Activated naive CD8-positive, alpha-beta T cell treated with anti-CD3 and anti-CD28 coated beads, Interleukin-2, amount 10 ng/mL, durations not matched to agents 7 days and 5 days (primary cell): ENCODE measurements around the gene QSOX2. TPM values are rescaled to one million over a fixed set of nuclear protein-coding genes. Genes with fewer than 3 reads are reported as not detected.
A peak's percentile ranks its signal among the peaks of the same experiment; 100 is the strongest.

Experiments used
- ATAC-seq: fragments of 150-1000 bp; cut with Tn5 transposase; one replicate; pipeline ENCODE4 v1.10.0; 2021; ENCODE audit warnings: low read depth, moderate library complexity
- POLR2A ChIA-PET: fragments of 350-600 bp; sonication (Branson Sonifier 250); formaldehyde crosslinking; loops from one replicate; lab custom pipeline; 2021; ENCODE audit warnings: antibody characterized with exemption; lab: Charles Lee
- DNase-seq: peaks from one replicate; pipeline ENCODE4 v3.0.0; 2021
- H3K27ac Mint-ChIP-seq: one replicate; pipeline ENCODE4 v1.8.0; 2022; ENCODE audit warnings: mild to moderate bottlenecking, mixed read lengths
- H3K27me3 Mint-ChIP-seq: one replicate; pipeline ENCODE4 v1.8.0; 2022; ENCODE audit warnings: mild to moderate bottlenecking, moderate library complexity, mixed read lengths
- H3K36me3 Mint-ChIP-seq: one replicate; pipeline ENCODE4 v1.8.0; 2021; ENCODE audit warnings: mild to moderate bottlenecking, mixed read lengths
- H3K4me1 Mint-ChIP-seq: one replicate; pipeline ENCODE4 v1.8.0; 2021; ENCODE audit warnings: mixed read lengths
- H3K4me3 Mint-ChIP-seq: one replicate; pipeline ENCODE4 v1.8.0; 2022; ENCODE audit warnings: mild to moderate bottlenecking, moderate library complexity, mixed read lengths
- H3K9me3 Mint-ChIP-seq: one replicate; pipeline ENCODE4 v1.8.0; 2021; ENCODE audit warnings: mixed read lengths
- total RNA-seq, 2 experiments: library from RNA; stranded (reverse); gene quantifications; one replicate each; pipeline ENCODE4 v1.2.3, GENCODE V29; 2021

QSOX2 gene
- 10 to 100 TPM; 12.4 to 12.8 TPM for total RNA-seq

DNA sequence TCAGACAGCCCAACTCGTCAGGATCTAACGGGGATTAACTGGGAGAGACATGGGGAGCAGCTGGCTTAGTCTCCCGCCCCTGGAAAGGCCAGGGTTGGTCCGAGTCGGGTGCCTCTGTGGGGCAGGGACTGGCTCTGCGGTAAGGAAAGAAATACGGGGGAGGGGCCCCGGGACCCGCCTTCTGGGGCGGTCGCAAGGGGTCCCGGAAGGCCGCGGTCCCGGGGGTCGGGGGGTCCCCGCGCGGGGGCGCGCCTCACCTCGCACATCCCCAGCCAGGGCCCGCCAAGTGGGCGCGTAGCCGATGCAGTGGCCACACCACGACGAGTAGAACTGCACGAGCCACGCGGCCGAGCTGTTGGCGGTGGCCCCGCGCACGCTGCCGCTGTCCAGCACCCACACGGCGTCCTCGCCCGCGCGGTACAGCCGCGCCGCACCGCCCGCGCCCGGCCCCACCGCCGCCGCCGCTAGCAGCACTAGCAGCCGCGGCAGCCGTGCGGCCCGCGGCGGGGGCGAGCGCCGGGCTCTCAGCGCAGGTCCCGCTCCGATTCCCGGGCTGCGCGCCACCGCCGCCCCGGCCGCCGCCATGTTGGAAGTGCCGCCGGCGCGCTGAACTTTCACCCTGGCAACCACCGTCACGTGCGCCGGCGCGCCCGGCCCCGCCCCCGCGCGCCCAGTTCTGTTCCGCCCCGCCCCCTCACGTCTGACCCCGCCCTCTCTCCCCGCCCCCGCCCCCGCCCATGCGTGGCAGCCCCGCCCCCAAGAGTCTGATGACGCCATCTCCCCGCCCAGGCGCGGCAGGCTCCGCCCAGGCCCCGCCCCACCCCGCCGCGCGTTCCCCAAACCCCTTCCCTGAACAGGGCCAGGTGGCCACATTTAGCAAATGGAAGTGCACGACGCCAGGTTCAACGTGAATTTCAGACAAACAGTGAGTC lies at the start of gene QSOX2:
QSOX2 (minus strand) TSS at position 594 of the 932 bp plus-strand sequence; CDS start at position 585, 9 bp downstream.
- peak; percentile 68 for ATAC-seq

DNA sequence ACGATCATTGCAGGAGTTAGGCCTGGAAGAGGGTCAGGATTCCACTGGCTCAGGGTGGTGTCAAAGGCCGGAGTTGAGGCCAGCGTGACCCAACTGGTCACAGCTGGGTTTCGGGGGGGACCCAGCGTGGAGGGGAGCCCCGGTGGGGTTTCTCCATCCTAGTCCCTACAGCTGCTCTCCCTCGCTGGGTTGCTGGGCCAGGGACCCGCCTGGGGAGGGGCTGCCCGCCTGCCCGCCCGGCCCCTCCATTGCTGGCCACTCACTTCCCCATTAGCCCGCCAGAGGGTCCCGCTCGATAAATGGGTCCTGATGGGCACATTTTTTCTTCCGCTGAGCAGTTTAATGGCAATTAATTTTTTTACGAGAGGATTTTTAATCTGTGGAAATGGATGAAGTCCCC lies 49.4 kb upstream of the QSOX2 start:
- POLR2A ChIA-PET = no interaction called here
- ATAC-seq = no peak
- no peak overlapping the region for H3K27ac Mint-ChIP-seq
- DNase-seq = no peak
- H3K4me3 Mint-ChIP-seq = no peak overlapping the region
- no peaks in the 10 kb centered on the region for H3K36me3 Mint-ChIP-seq
- H3K9me3 Mint-ChIP-seq = no peaks in the 10 kb centered on the region
- no peaks in the 10 kb centered on the region for H3K27me3 Mint-ChIP-seq
- no peaks in the 10 kb centered on the region for H3K4me1 Mint-ChIP-seq

More for the DNA sequence above, at the start of gene QSOX2:
- H3K9me3 Mint-ChIP-seq = no peaks in the 10 kb centered on the region
- POLR2A ChIA-PET = interaction anchor here (0.7 kb wide), 1 partner anchor 23 kb away, joined by 3 read pairs; no protein-coding TSS in a partner anchor
- peaks cover 26% of the 10 kb centered on the region for H3K4me1 Mint-ChIP-seq
- H3K27ac Mint-ChIP-seq = peak within 1 kb of the TSS; percentile 80
- peak within 1 kb of the TSS; percentile 91 for H3K4me3 Mint-ChIP-seq
- no peaks in the 10 kb centered on the region for H3K36me3 Mint-ChIP-seq
- DNase-seq = peak; percentile 91
- peaks cover 3% of the 10 kb centered on the region for H3K27me3 Mint-ChIP-seq

DNA sequence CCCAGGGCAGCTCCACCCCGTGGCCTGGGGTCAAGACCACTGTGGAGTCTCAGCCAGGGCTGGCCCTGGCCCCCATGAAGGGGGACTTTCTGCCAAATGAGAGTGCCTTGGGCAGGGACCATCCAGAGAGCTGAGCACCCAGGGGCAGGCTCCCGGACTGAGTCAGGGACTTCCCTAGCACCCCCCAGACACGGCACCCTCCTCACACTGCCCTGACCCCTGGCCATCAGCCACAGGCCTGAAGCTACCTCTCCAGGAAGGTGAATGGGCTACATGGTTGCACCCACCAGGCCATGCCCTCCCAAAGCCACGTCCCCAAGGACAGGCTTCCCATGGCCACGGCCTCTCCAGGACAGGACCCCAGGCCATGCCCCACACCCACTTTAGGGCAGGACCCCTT lies 48.8 kb upstream of the QSOX2 start:
- Mint-ChIP-seq H3K4me3 (no peak overlapping the region), H3K4me1 (no peaks in the 10 kb centered on the region), H3K27me3 (no peaks in the 10 kb centered on the region), H3K27ac (no peak overlapping the region), H3K9me3 (no peaks in the 10 kb centered on the region), H3K36me3 (no peaks in the 10 kb centered on the region)
- POLR2A ChIA-PET = no interaction called here
- DNase-seq (no peak), ATAC-seq (no peak)

DNA sequence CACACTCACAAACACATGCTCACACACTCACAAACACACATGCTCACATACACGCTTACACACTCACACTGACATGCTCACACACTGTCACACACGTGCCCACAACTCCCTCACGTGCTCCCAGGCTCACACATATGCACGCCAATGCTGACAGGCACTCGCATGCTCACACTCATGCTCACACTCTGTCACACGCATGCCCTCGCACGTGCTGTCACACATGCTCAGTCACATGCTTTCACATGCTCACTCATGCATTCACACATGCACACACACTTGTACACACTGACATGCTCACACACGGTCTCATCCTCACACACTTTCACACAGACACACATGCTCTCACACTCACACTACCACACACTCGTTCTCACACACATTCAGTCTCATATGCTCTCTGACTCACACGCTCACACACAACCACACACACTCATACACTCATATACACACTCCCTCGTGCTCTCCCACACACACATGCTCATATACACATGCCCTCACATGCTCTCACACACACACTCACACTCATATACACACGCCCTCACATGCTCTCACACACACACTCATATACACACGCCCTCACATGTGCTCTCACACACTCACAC lies 48.0 kb upstream of the QSOX2 start:
- Mint-ChIP-seq H3K36me3 (no peaks in the 10 kb centered on the region), H3K27ac (no peak overlapping the region), H3K27me3 (no peaks in the 10 kb centered on the region), H3K9me3 (no peaks in the 10 kb centered on the region), H3K4me3 (no peak overlapping the region), H3K4me1 (no peaks in the 10 kb centered on the region)
- POLR2A ChIA-PET = no interaction called here
- DNase-seq = no peak
- ATAC-seq = no peak

DNA sequence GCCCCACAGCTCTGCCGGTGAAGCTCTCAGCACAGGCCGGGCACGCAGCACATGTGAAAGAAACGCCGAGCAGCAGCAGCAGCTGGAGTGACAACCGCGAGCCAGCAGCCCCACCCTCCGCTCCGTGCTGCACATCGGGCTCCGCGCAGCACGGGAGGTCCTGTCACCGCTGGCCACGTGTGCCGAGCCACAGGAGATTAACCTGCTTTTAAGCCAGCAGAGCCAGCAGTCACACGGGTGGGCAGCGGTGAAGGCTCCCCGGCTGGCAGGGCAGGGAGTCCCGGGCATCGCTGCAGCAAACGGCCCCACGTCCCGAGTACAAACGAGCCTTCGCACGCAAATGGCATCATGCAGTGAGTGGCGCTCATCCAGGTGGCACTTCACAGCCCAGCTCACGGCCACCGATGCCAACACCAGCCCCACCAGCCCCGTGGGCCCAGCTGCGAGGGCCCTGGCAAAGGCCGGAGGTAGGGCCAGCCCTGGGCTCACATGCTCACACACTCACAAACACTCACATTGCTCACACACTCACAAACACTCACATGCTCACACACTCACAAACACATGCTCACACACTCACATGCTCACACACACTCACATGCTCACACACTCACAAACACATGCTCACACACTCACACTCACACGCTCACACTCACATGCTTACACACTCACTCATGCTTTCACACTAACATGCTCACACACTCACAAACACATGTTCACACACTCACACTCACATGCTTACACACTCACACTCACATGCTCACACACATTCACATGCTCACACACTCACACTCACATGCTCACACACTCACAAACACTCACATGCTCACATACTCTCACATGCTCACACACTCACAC lies 47.2 kb upstream of the QSOX2 start:
- ATAC-seq (no peak), DNase-seq (no peak)
- Mint-ChIP-seq H3K4me1 (no peaks in the 10 kb centered on the region), H3K27me3 (no peaks in the 10 kb centered on the region), H3K27ac (no peak overlapping the region), H3K36me3 (no peaks in the 10 kb centered on the region), H3K9me3 (no peaks in the 10 kb centered on the region), H3K4me3 (no peak overlapping the region)
- POLR2A ChIA-PET = no interaction called here

GRCh38 chr9:136292026-136292538 lies 46.5 kb upstream of the QSOX2 start:
- POLR2A ChIA-PET = no interaction called here
- no peaks in the 10 kb centered on the region for H3K9me3 Mint-ChIP-seq
- H3K27ac Mint-ChIP-seq = no peak overlapping the region

GRCh38 chr9:136291306-136292025 lies 45.9 kb upstream of the QSOX2 start:
- ATAC-seq = no peak
- H3K4me3 Mint-ChIP-seq = no peak overlapping the region
- no peaks in the 10 kb centered on the region for H3K9me3 Mint-ChIP-seq
- no peaks in the 10 kb centered on the region for H3K4me1 Mint-ChIP-seq
- DNase-seq = no peak
- POLR2A ChIA-PET = no interaction called here
- no peak overlapping the region for H3K27ac Mint-ChIP-seq
- H3K36me3 Mint-ChIP-seq = no peaks in the 10 kb centered on the region
- no peaks in the 10 kb centered on the region for H3K27me3 Mint-ChIP-seq

More at GRCh38 chr9:136292026-136292538, 46.5 kb upstream of the QSOX2 start:
- DNase-seq (no peak), ATAC-seq (no peak)
- no peaks in the 10 kb centered on the region for H3K27me3 Mint-ChIP-seq
- no peaks in the 10 kb centered on the region for H3K4me1 Mint-ChIP-seq
- no peak overlapping the region for H3K4me3 Mint-ChIP-seq
- H3K36me3 Mint-ChIP-seq = no peaks in the 10 kb centered on the region

- H3K36me3 Mint-ChIP-seq = no peaks in the 10 kb centered on the region
- H3K27me3 Mint-ChIP-seq = no peaks in the 10 kb centered on the region
- POLR2A ChIA-PET = no interaction called here
- H3K27ac Mint-ChIP-seq = no peak overlapping the region
- DNase-seq (no peak), ATAC-seq (no peak)
- H3K4me1 Mint-ChIP-seq = no peaks in the 10 kb centered on the region
- H3K9me3 Mint-ChIP-seq = no peaks in the 10 kb centered on the region
- H3K4me3 Mint-ChIP-seq = no peak overlapping the region
Observed at GRCh38 chr9:136290508-136291000, 44.9 kb upstream of the QSOX2 start.

DNA sequence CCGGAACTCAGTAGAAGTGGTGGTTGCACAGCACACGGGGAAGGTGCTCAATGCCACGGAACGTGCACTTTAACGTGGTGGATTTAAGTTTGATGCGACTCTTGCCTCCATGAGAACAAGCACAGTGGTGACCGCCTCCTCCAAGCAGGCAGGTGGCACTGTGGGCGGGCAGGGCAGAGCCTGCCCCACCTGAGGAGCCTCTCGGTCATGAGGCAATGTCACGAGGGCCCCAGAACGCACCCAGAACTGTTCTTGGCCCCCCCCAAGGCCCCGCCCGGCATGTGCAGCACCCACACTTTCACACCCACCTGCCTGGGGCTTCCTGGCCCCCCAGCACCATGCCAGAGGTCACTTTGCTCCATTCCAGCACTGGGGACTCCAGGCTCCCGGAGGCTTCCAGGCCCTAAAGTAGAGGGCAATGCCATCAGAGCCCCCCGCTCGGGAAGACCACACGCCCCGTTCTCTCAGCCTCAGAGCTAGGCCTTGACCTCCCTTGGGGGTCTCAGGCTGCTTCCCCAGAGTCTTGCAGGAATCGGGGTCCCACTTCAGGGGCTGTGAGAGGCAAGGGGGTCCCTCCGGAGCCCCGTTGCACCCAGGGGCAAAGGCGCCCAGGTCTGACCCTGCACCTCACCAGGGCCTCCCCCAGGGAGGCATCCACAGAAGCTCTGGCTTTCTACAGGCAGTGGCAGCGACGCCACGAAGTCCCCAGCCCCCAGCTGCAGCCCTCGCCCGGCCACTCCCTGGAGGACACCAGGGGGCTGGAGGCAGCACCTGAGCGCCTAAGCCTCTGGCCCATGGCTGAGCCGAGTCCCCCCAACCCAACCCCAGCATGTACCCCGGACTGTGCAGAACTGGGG lies 44.3 kb upstream of the QSOX2 start:
- H3K27me3 Mint-ChIP-seq = no peaks in the 10 kb centered on the region
- POLR2A ChIA-PET = no interaction called here
- H3K36me3 Mint-ChIP-seq = no peaks in the 10 kb centered on the region
- ATAC-seq (no peak), DNase-seq (no peak)
- H3K27ac Mint-ChIP-seq = no peak overlapping the region
- no peaks in the 10 kb centered on the region for H3K4me1 Mint-ChIP-seq
- H3K9me3 Mint-ChIP-seq = no peaks in the 10 kb centered on the region
- no peak overlapping the region for H3K4me3 Mint-ChIP-seq

DNA sequence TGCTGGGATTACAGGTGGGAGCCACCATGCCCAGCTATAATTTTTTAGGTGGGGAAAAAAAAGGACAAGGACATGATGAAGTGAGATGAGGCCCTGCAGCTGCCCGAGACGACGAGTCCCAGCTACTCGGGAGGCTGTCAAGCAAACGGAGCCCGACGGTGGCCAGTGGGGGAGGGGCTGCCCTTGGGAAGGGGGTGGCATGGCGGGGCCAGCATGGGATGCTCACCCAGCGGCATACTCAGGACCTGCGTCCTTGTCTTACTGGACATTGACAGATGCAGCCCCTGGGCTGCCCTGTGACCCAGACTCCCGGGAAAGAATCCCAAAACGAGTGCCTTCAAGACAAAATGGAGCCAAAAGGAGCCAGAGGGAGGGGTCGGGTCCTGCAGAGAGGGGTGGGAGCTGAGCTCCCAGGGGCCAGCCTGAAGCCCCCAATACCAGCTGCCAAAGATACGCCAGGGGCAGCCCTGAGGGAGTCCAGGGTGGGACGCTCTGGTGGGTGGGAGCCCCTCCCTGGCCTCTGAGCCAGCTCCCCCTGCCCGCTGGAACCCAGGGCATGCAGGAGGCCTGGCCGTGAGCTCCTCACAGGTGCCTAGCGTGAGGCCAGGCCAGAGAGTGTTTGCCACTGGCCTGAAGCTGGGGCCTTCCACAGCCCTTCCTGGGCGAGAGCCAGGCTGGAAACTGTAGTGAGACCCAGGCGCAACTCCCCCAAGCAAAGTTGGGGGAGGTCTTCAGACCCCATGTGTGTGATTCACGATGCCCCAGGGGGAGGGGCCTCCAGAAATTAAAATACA lies 42.5 kb upstream of the QSOX2 start:
- H3K27ac Mint-ChIP-seq = no peak overlapping the region
- H3K4me3 Mint-ChIP-seq = no peak overlapping the region
- no peak for ATAC-seq
- H3K4me1 Mint-ChIP-seq = no peaks in the 10 kb centered on the region
- POLR2A ChIA-PET = no interaction called here
- DNase-seq = no peak
- no peaks in the 10 kb centered on the region for H3K36me3 Mint-ChIP-seq
- no peaks in the 10 kb centered on the region for H3K27me3 Mint-ChIP-seq
- H3K9me3 Mint-ChIP-seq = no peaks in the 10 kb centered on the region

GRCh38 chr9:136286987-136287379 lies 41.4 kb upstream of the QSOX2 start:
- POLR2A ChIA-PET = no interaction called here
- H3K27ac Mint-ChIP-seq = no peak overlapping the region
- H3K27me3 Mint-ChIP-seq = no peaks in the 10 kb centered on the region
- ATAC-seq (no peak), DNase-seq (no peak)
- H3K36me3 Mint-ChIP-seq = no peaks in the 10 kb centered on the region
- H3K4me3 Mint-ChIP-seq = no peak overlapping the region
- peaks cover 2% of the 10 kb centered on the region for H3K4me1 Mint-ChIP-seq
- no peaks in the 10 kb centered on the region for H3K9me3 Mint-ChIP-seq
